SK-N-MC (cell line): Measurements from ENCODE around the gene MUC20.

Experiments
- EZH2 ChIP-seq: fragments of 200-600 bp; sonication (generic); IDR thresholded peaks from one replicate; pipeline ENCODE4 v1.6.1; 2017; ENCODE audit warnings: antibody characterized with exemption
- FOXP2 ChIP-seq: optimal IDR thresholded peaks from 2 replicates; pipeline ENCODE3; 2011; ENCODE audit warnings: mild to moderate bottlenecking, moderate library complexity; ENCODE audit not compliant: insufficient read depth; ENCODE audit errors: extremely low read length, control extremely low read depth
- POLR2AphosphoS5 ChIP-seq: IDR thresholded peaks from 2 replicates; pipeline ENCODE4 v1.6.1; 2012; ENCODE audit warnings: mild to moderate bottlenecking, low read depth, low read length, borderline replicate concordance

- TF ChIP-seq EZH2 (no peak), POLR2AphosphoS5 (no peak), FOXP2 (no peak)
Observed at GRCh38 chr3:195757438-195757770, 36.6 kb downstream of the MUC20 start.
